AG04449 (cell line): Measurements from ENCODE around the gene HOXB2.
A peak's percentile ranks its signal among the peaks of the same experiment; 100 is the strongest.

ENCODE experiments used
- CTCF ChIA-PET: fragments of 350-600 bp; formaldehyde crosslinking; extraction: SDS; loops from one replicate; lab custom pipeline; 2021; ENCODE audit warnings: antibody characterized with exemption; lab: Yijun Ruan, JAX
- POLR2A ChIA-PET: fragments of 400-600, 350-600 bp; formaldehyde crosslinking; extraction: SDS; loops from one replicate; lab custom pipeline; 2020; ENCODE audit warnings: antibody characterized with exemption, inconsistent platforms; lab: Yijun Ruan, JAX
- DNase-seq: peaks from one replicate; pipeline ENCODE4 v3.0.0-alpha.2; 2010; ENCODE audit warnings: low read depth, low spot score
- H3K4me3 ChIP-seq: 2 replicates; pipeline ENCODE4 v1.5.1; 2011; ENCODE audit warnings: low read depth, mild to moderate bottlenecking, control low read depth, low read length
- TF ChIP-seq, protein P1 (sequence below): IDR thresholded peaks from one replicate; pipeline ENCODE4 v1.5.1; 2011; ENCODE audit warnings: mild to moderate bottlenecking, moderate library complexity, low read length, control low read depth, inconsistent platforms; ENCODE audit not compliant: insufficient read depth; ENCODE audit errors: missing control alignments

The HOXB2 gene

DNA sequence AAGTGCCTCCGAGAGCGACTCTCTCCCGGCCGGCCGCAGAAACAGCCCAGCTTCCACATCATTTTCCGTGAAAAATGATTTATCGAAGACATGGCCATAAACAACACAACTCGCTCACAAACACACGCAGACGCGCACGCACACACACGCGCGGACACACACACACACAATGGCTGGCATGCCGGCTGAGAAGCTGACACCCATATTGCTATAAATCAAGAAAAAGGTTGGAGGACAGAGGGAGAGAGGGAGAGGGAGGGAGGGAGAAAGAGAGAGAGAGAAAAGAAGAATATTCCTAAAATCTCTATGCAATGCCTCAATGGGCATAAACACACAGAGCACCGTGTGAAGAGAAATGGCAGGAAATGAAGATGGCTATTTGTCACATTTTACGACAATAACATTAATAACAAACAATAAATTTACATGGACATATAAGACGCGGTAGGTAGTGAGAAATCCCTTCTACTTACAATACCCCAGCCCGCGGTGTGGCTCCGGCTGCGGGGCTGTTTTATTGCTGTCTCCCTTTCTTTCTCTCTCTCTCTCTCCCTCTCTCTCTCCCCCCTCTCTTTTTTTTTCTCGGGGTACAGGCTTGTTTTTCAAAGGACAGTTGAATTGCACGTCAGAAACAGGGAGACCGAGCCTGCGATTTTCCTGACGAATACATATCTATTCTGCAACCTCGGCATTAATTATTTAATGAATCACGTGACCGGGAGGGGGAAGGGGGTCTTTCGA lies 23.8 kb upstream of the HOXB2 start:
- ChIA-PET CTCF (interaction anchor here (0.7 to 3.6 kb wide), 10 partner anchors 8 to 261 kb away, joined by 3 to 22 read pairs (median 3); no protein-coding TSS in a partner anchor), POLR2A (interaction anchor here (0.6 to 2.3 kb wide), 4 partner anchors 12 to 26 kb away, joined by 3 to 17 read pairs (median 4); no protein-coding TSS in a partner anchor)
- peak overlapping the region; percentile 29 for H3K4me3 ChIP-seq
- TF ChIP-seq, protein P1, sequence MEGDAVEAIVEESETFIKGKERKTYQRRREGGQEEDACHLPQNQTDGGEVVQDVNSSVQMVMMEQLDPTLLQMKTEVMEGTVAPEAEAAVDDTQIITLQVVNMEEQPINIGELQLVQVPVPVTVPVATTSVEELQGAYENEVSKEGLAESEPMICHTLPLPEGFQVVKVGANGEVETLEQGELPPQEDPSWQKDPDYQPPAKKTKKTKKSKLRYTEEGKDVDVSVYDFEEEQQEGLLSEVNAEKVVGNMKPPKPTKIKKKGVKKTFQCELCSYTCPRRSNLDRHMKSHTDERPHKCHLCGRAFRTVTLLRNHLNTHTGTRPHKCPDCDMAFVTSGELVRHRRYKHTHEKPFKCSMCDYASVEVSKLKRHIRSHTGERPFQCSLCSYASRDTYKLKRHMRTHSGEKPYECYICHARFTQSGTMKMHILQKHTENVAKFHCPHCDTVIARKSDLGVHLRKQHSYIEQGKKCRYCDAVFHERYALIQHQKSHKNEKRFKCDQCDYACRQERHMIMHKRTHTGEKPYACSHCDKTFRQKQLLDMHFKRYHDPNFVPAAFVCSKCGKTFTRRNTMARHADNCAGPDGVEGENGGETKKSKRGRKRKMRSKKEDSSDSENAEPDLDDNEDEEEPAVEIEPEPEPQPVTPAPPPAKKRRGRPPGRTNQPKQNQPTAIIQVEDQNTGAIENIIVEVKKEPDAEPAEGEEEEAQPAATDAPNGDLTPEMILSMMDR = no peak
- no peak for DNase-seq

DNA sequence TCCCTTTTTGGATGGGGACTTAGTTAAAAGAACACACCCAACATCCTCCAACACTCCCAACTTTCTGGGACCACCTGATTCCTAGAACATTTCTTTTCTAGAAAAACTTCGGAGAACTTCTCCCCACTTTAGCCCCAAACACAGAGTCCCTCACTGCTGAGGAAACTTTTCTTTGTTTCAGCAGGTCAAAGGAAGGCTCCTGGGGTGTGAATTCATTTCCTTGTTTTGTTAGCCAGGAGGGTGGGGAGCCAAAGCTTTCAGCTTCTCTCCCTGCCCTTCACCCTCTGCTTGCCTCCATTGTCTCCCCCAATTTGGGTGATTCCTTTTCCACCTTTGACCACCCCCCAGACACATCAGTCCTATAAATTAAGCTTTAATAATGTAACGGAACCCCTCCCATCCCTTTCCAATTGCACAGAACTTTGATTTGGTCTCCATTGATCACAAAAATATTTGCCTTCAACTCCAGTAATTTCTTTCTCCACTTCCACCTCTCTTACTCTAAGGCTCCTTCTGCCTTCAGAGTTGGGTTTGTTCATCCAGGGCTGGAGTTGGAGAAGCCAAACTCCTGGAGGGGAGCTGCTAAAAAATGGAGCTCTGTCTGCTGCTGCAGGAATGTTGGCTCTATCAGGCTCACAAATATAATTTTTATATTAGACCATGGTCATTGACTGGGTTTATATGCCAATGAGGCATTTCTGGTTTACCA lies 22.9 kb upstream of the HOXB2 start:
- CTCF ChIA-PET = interaction anchor here (0.7 to 3.6 kb wide), 9 partner anchors 8 to 260 kb away, joined by 3 to 22 read pairs (median 3); no protein-coding TSS in a partner anchor
- TF ChIP-seq, protein P1 = no peak
- H3K4me3 ChIP-seq = no peak overlapping the region
- no peak for DNase-seq
- POLR2A ChIA-PET = interaction anchor here (0.6 to 1.9 kb wide), 5 partner anchors 9 to 25 kb away, joined by 3 to 7 read pairs (median 4); no protein-coding TSS in a partner anchor

DNA sequence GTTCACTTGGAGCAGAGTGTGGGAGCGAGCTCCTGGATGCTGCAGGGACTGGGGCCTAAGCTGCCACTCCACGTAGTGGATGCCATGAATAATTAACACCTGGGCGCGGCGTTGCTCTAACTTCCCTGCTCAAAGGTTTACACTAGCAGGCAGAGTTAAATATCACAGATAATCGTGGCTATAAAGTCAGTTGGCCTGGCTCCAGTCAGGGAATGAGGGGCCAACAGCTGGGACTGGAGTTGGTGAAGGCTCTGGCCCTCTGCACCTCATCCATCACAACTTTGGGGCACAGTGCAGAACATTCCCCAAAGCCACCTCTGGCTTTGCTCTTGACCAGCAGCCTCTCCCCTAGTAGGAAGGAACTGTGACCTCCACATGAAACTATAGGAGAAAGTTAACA lies 22.3 kb upstream of the HOXB2 start:
- TF ChIP-seq, protein P1 = no peak
- ChIA-PET CTCF (interaction anchor here (1.0 to 3.6 kb wide), 7 partner anchors 9 to 259 kb away, joined by 3 to 22 read pairs (median 4); no protein-coding TSS in a partner anchor), POLR2A (interaction anchor here (1.1 to 1.9 kb wide), 5 partner anchors 10 to 23 kb away, joined by 3 to 7 read pairs (median 4); partner anchors contain the start of gene HOXB3)
- H3K4me3 ChIP-seq = no peak overlapping the region; the same call in 1 of the 2 replicates
- DNase-seq = no peak

- H3K4me3 ChIP-seq = no peak overlapping the region
- POLR2A ChIA-PET = interaction anchor here (1.1 to 1.9 kb wide), 5 partner anchors 8 to 23 kb away, joined by 3 to 7 read pairs (median 3); partner anchors contain the start of gene HOXB3
- CTCF ChIA-PET = interaction anchor here (1.9 to 3.6 kb wide), 2 partner anchors 10 to 215 kb away, joined by 4 to 15 read pairs; no protein-coding TSS in a partner anchor
- TF ChIP-seq, protein P1 = no peak
- no peak for DNase-seq
These were observed 21.8 kb upstream of the HOXB2 start for GRCh38 chr17:48566717-48567116.

- ChIA-PET POLR2A (interaction anchor here (1.1 to 1.9 kb wide), 4 partner anchors 8 to 24 kb away, joined by 3 to 7 read pairs (median 3); partner anchors contain the start of gene HOXB3), CTCF (interaction anchor here (3.6 kb wide), 1 partner anchor 215 kb away, joined by 15 read pairs; no protein-coding TSS in a partner anchor)
- H3K4me3 ChIP-seq = no peak overlapping the region
- TF ChIP-seq, protein P1 = no peak
- DNase-seq = no peak
These were observed 21.2 kb upstream of the HOXB2 start for GRCh38 chr17:48565925-48566710.
